GM12878 (cell line): ENCODE measurements around the gene B3GALT6. TPM values are rescaled to one million over a fixed set of nuclear protein-coding genes. Genes with fewer than 3 reads are reported as not detected.

Experiments
- BMI1 ChIP-seq: fragments of 450-650 bp; IDR thresholded peaks from 2 replicates; pipeline ENCODE4 v1.6.1; 2016; ENCODE audit warnings: mild to moderate bottlenecking, moderate library complexity, borderline replicate concordance
- polyA plus RNA-seq, 11 experiments: library from polyadenylated mRNA; depleted of rRNA in 4 of 11; unstranded in 6 of 11; stranded (reverse) in 5 of 11; fragments of >200 nt; fragmentation: Nextera tagmentation in 4 of 11; fragmentation: Illumina TruSeq in 1 of 11; extraction: Ambion mirVana in 4 of 11; extraction: Trizol in 1 of 11; gene quantifications; 1 replicate in 1 of 11; 2 replicates in 10 of 11; pipeline versions ENCODE4 v1.2.1 to v1.2.3, GENCODE V29; 2011 to 2016; ENCODE audit warnings: inconsistent platforms in 2 of 11, missing spikeins in 2 of 11, low read depth in 1 of 11
- total RNA-seq, 4 experiments: library from RNA; depleted of rRNA in 3 of 4; stranded (reverse); fragments of >200 nt in 3 of 4; fragmentation: Illumina TruSeq in 1 of 4; extraction: Trizol in 1 of 4; gene quantifications; 2 replicates each; pipeline versions ENCODE4 v1.2.1 to v1.2.3, GENCODE V29; 2013 to 2021
- TF ChIP-seq, protein P1 (sequence below): fragments of 150-350 bp; IDR thresholded peaks from 2 replicates; pipeline ENCODE4 v1.6.1; 2016; ENCODE audit warnings: low read depth, low read length
- TF ChIP-seq, protein P2 (sequence below): IDR thresholded peaks from 2 replicates; pipeline ENCODE4 v1.6.1; 2011; ENCODE audit warnings: mild to moderate bottlenecking, low read depth, low read length, moderate library complexity; ENCODE audit not compliant: insufficient replicate concordance
- TF ChIP-seq, protein P3 (sequence below): fragments of 450-650 bp; formaldehyde crosslinking; IDR thresholded peaks from 2 replicates; pipeline ENCODE4 v1.4.0; 2020; ENCODE audit warnings: mild to moderate bottlenecking, moderate library complexity
- TF ChIP-seq, protein P4 (sequence below): fragments of 450-650 bp; IDR thresholded peaks from 2 replicates; pipeline ENCODE4 v1.6.1; 2016; ENCODE audit warnings: mild to moderate bottlenecking, moderate library complexity, borderline replicate concordance

The B3GALT6 gene
- total and polyA plus RNA-seq, 10 of the 15 experiments (the other 5 are each of a cell fraction or from before 2014, with no cell fraction given) = 0.53 to 20.8 (median 4.5) TPM

DNA sequence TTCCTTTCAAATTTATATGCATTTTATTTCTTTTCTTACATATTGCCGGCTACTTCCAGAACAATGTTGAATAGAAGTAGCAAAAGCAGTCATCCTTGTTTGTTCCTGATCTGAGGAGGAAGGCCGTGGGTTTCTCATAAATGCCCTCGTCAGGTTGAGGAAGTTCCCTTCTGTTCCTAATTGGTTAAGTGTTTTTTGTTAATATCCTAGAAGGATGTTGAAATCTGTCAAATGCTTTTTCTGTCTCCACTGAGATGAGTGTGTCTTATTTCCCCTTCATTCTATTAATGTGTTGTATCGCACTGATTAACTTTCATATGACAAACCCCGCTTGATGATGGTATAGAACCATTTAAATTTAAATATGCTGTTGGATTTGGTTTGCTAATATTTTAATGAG, 42.9 kb upstream of the B3GALT6 start (continued):
- TF ChIP-seq, protein P1, sequence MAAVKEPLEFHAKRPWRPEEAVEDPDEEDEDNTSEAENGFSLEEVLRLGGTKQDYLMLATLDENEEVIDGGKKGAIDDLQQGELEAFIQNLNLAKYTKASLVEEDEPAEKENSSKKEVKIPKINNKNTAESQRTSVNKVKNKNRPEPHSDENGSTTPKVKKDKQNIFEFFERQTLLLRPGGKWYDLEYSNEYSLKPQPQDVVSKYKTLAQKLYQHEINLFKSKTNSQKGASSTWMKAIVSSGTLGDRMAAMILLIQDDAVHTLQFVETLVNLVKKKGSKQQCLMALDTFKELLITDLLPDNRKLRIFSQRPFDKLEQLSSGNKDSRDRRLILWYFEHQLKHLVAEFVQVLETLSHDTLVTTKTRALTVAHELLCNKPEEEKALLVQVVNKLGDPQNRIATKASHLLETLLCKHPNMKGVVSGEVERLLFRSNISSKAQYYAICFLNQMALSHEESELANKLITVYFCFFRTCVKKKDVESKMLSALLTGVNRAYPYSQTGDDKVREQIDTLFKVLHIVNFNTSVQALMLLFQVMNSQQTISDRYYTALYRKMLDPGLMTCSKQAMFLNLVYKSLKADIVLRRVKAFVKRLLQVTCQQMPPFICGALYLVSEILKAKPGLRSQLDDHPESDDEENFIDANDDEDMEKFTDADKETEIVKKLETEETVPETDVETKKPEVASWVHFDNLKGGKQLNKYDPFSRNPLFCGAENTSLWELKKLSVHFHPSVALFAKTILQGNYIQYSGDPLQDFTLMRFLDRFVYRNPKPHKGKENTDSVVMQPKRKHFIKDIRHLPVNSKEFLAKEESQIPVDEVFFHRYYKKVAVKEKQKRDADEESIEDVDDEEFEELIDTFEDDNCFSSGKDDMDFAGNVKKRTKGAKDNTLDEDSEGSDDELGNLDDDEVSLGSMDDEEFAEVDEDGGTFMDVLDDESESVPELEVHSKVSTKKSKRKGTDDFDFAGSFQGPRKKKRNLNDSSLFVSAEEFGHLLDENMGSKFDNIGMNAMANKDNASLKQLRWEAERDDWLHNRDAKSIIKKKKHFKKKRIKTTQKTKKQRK = no peak
- TF ChIP-seq, protein P2, sequence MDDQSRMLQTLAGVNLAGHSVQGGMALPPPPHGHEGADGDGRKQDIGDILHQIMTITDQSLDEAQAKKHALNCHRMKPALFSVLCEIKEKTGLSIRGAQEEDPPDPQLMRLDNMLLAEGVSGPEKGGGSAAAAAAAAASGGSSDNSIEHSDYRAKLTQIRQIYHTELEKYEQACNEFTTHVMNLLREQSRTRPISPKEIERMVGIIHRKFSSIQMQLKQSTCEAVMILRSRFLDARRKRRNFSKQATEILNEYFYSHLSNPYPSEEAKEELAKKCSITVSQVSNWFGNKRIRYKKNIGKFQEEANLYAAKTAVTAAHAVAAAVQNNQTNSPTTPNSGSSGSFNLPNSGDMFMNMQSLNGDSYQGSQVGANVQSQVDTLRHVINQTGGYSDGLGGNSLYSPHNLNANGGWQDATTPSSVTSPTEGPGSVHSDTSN = no peak
- no peak for TF ChIP-seq BMI1
- TF ChIP-seq, protein P3, sequence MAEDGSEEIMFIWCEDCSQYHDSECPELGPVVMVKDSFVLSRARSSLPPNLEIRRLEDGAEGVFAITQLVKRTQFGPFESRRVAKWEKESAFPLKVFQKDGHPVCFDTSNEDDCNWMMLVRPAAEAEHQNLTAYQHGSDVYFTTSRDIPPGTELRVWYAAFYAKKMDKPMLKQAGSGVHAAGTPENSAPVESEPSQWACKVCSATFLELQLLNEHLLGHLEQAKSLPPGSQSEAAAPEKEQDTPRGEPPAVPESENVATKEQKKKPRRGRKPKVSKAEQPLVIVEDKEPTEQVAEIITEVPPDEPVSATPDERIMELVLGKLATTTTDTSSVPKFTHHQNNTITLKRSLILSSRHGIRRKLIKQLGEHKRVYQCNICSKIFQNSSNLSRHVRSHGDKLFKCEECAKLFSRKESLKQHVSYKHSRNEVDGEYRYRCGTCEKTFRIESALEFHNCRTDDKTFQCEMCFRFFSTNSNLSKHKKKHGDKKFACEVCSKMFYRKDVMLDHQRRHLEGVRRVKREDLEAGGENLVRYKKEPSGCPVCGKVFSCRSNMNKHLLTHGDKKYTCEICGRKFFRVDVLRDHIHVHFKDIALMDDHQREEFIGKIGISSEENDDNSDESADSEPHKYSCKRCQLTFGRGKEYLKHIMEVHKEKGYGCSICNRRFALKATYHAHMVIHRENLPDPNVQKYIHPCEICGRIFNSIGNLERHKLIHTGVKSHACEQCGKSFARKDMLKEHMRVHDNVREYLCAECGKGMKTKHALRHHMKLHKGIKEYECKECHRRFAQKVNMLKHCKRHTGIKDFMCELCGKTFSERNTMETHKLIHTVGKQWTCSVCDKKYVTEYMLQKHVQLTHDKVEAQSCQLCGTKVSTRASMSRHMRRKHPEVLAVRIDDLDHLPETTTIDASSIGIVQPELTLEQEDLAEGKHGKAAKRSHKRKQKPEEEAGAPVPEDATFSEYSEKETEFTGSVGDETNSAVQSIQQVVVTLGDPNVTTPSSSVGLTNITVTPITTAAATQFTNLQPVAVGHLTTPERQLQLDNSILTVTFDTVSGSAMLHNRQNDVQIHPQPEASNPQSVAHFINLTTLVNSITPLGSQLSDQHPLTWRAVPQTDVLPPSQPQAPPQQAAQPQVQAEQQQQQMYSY (CRISPR knock-in tag) = no peak
- TF ChIP-seq, protein P4, sequence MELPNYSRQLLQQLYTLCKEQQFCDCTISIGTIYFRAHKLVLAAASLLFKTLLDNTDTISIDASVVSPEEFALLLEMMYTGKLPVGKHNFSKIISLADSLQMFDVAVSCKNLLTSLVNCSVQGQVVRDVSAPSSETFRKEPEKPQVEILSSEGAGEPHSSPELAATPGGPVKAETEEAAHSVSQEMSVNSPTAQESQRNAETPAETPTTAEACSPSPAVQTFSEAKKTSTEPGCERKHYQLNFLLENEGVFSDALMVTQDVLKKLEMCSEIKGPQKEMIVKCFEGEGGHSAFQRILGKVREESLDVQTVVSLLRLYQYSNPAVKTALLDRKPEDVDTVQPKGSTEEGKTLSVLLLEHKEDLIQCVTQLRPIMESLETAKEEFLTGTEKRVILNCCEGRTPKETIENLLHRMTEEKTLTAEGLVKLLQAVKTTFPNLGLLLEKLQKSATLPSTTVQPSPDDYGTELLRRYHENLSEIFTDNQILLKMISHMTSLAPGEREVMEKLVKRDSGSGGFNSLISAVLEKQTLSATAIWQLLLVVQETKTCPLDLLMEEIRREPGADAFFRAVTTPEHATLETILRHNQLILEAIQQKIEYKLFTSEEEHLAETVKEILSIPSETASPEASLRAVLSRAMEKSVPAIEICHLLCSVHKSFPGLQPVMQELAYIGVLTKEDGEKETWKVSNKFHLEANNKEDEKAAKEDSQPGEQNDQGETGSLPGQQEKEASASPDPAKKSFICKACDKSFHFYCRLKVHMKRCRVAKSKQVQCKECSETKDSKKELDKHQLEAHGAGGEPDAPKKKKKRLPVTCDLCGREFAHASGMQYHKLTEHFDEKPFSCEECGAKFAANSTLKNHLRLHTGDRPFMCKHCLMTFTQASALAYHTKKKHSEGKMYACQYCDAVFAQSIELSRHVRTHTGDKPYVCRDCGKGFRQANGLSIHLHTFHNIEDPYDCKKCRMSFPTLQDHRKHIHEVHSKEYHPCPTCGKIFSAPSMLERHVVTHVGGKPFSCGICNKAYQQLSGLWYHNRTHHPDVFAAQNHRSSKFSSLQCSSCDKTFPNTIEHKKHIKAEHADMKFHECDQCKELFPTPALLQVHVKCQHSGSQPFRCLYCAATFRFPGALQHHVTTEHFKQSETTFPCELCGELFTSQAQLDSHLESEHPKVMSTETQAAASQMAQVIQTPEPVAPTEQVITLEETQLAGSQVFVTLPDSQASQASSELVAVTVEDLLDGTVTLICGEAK = no peak
